HEK293 (cell line): Measurements from ENCODE around the gene PALM2AKAP2.

Experiments
- GLIS1 ChIP-seq: fragments of 450-650 bp; formaldehyde crosslinking; IDR thresholded peaks from 2 replicates; pipeline ENCODE4 v1.5.1; 2016; ENCODE audit warnings: missing biosample characterization, missing genetic modification characterization
- HIC1 ChIP-seq: fragments of 450-650 bp; formaldehyde crosslinking; IDR thresholded peaks from 2 replicates; pipeline ENCODE4 v1.5.1; 2016; ENCODE audit warnings: missing biosample characterization, missing genetic modification characterization
- KLF8 ChIP-seq: fragments of 450-650 bp; formaldehyde crosslinking; IDR thresholded peaks from 2 replicates; pipeline ENCODE4 v1.5.1; 2016; ENCODE audit warnings: missing biosample characterization, missing genetic modification characterization
- KLF9 ChIP-seq: fragments of 450-650 bp; formaldehyde crosslinking; IDR thresholded peaks from 2 replicates; pipeline ENCODE4 v1.5.1; 2016; ENCODE audit warnings: missing biosample characterization, missing genetic modification characterization, low read depth
- PATZ1 ChIP-seq: fragments of 450-650 bp; formaldehyde crosslinking; IDR thresholded peaks from 2 replicates; pipeline ENCODE4 v1.5.1; 2016; ENCODE audit warnings: missing biosample characterization, missing genetic modification characterization
- PRDM1 ChIP-seq: fragments of 450-650 bp; formaldehyde crosslinking; IDR thresholded peaks from 2 replicates; pipeline ENCODE4; 2016; ENCODE audit warnings: missing biosample characterization, missing genetic modification characterization
- PRDM10 ChIP-seq: fragments of 450-650 bp; formaldehyde crosslinking; IDR thresholded peaks from 2 replicates; pipeline ENCODE4 v1.5.1; 2016; ENCODE audit warnings: missing biosample characterization, missing genetic modification characterization
- SCRT2 ChIP-seq: fragments of 450-650 bp; formaldehyde crosslinking; IDR thresholded peaks from 2 replicates; pipeline ENCODE4 v1.5.1; 2016; ENCODE audit warnings: missing biosample characterization, missing genetic modification characterization
- SP3 ChIP-seq: fragments of 450-650 bp; formaldehyde crosslinking; IDR thresholded peaks from 2 replicates; pipeline ENCODE4 v1.5.1; 2016; ENCODE audit warnings: missing biosample characterization, missing genetic modification characterization
- ZBTB48 ChIP-seq: fragments of 450-650 bp; formaldehyde crosslinking; IDR thresholded peaks from 2 replicates; pipeline ENCODE4 v1.5.1; 2016; ENCODE audit warnings: missing biosample characterization, missing genetic modification characterization
- ZBTB7A ChIP-seq: fragments of 450-650 bp; formaldehyde crosslinking; IDR thresholded peaks from 2 replicates; pipeline ENCODE4 v1.5.1; 2016; ENCODE audit warnings: low read depth, missing biosample characterization, missing genetic modification characterization
- ZBTB8A ChIP-seq: fragments of 450-650 bp; formaldehyde crosslinking; IDR thresholded peaks from 2 replicates; pipeline ENCODE4 v1.5.1; 2016; ENCODE audit warnings: missing biosample characterization, missing genetic modification characterization
- ZNF114 ChIP-seq: fragments of 450-650 bp; formaldehyde crosslinking; IDR thresholded peaks from 2 replicates; pipeline ENCODE4 v1.5.0; 2017; ENCODE audit warnings: missing biosample characterization, missing genetic modification characterization
- ZNF202 ChIP-seq: fragments of 450-650 bp; formaldehyde crosslinking; IDR thresholded peaks from 2 replicates; pipeline ENCODE4 v1.5.1; 2016; ENCODE audit warnings: missing biosample characterization, missing genetic modification characterization, borderline replicate concordance
- ZNF221 ChIP-seq: fragments of 450-650 bp; formaldehyde crosslinking; IDR thresholded peaks from 2 replicates; pipeline ENCODE4 v1.5.1; 2017; ENCODE audit warnings: missing biosample characterization, missing genetic modification characterization, borderline replicate concordance
- ZNF335 ChIP-seq: fragments of 450-650 bp; formaldehyde crosslinking; conservative IDR thresholded peaks from 2 replicates; pipeline ENCODE4 v1.5.1; 2016; ENCODE audit warnings: missing biosample characterization, missing genetic modification characterization
- ZNF341 ChIP-seq: fragments of 450-650 bp; formaldehyde crosslinking; IDR thresholded peaks from 2 replicates; pipeline ENCODE4; 2016; ENCODE audit warnings: low read depth, missing biosample characterization, missing genetic modification characterization
- ZNF354C ChIP-seq: fragments of 450-650 bp; formaldehyde crosslinking; IDR thresholded peaks from 2 replicates; pipeline ENCODE4 v1.5.1; 2016; ENCODE audit warnings: missing biosample characterization, missing genetic modification characterization, low read depth, borderline replicate concordance
- ZNF398 ChIP-seq: fragments of 450-650 bp; formaldehyde crosslinking; IDR thresholded peaks from 2 replicates; pipeline ENCODE4 v1.5.1; 2017; ENCODE audit warnings: missing biosample characterization, missing genetic modification characterization
- ZNF416 ChIP-seq: fragments of 450-650 bp; formaldehyde crosslinking; IDR thresholded peaks from 2 replicates; pipeline ENCODE4 v1.5.1; 2016; ENCODE audit warnings: missing biosample characterization, missing genetic modification characterization
- ZNF510 ChIP-seq: fragments of 450-650 bp; formaldehyde crosslinking; IDR thresholded peaks from 2 replicates; pipeline ENCODE4 v1.5.1; 2018; ENCODE audit warnings: mild to moderate bottlenecking, missing genetic modification characterization, missing biosample characterization; ENCODE audit not compliant: insufficient replicate concordance
- ZNF514 ChIP-seq: fragments of 450-650 bp; formaldehyde crosslinking; IDR thresholded peaks from 2 replicates; pipeline ENCODE4 v1.5.1; 2016; ENCODE audit warnings: missing biosample characterization, missing genetic modification characterization
- ZNF521 ChIP-seq: fragments of 450-650 bp; formaldehyde crosslinking; IDR thresholded peaks from 2 replicates; pipeline ENCODE4 v1.5.1; 2017; ENCODE audit warnings: missing biosample characterization, mild to moderate bottlenecking, missing genetic modification characterization
- ZNF529 ChIP-seq: fragments of 450-650 bp; formaldehyde crosslinking; IDR thresholded peaks from 2 replicates; pipeline ENCODE4 v1.5.1; 2017; ENCODE audit warnings: missing genetic modification characterization, missing biosample characterization; ENCODE audit not compliant: insufficient replicate concordance
- ZNF548 ChIP-seq: fragments of 450-650 bp; formaldehyde crosslinking; IDR thresholded peaks from 2 replicates; pipeline ENCODE4 v1.5.1; 2016; ENCODE audit warnings: missing biosample characterization, missing genetic modification characterization
- ZNF555 ChIP-seq: fragments of 450-650 bp; formaldehyde crosslinking; conservative IDR thresholded peaks from 2 replicates; pipeline ENCODE4 v1.5.1; 2017; ENCODE audit warnings: missing biosample characterization, mild to moderate bottlenecking, missing genetic modification characterization, inconsistent platforms
- ZNF558 ChIP-seq: fragments of 450-650 bp; formaldehyde crosslinking; IDR thresholded peaks from 2 replicates; pipeline ENCODE4 v1.5.1; 2016; ENCODE audit warnings: missing biosample characterization, missing genetic modification characterization
- ZNF585B ChIP-seq: fragments of 450-650 bp; formaldehyde crosslinking; IDR thresholded peaks from 2 replicates; pipeline ENCODE4 v1.5.1; 2016; ENCODE audit warnings: missing biosample characterization, missing genetic modification characterization
- ZNF624 ChIP-seq: fragments of 450-650 bp; formaldehyde crosslinking; IDR thresholded peaks from 2 replicates; pipeline ENCODE4 v1.5.1; 2017; ENCODE audit warnings: missing biosample characterization, missing genetic modification characterization
- ZNF747 ChIP-seq: fragments of 450-650 bp; formaldehyde crosslinking; IDR thresholded peaks from 2 replicates; pipeline ENCODE4 v1.5.1; 2016; ENCODE audit warnings: missing biosample characterization, missing genetic modification characterization
- ZNF776 ChIP-seq: fragments of 450-650 bp; formaldehyde crosslinking; IDR thresholded peaks from 2 replicates; pipeline ENCODE4 v1.5.0; 2017; ENCODE audit warnings: missing biosample characterization, missing genetic modification characterization, borderline replicate concordance
- ZNF830 ChIP-seq: fragments of 450-650 bp; IDR thresholded peaks from 2 replicates; pipeline ENCODE4 v1.5.0; 2018; ENCODE audit warnings: missing biosample characterization, missing genetic modification characterization, low read depth, mild to moderate bottlenecking, moderate library complexity
- ZNF843 ChIP-seq: fragments of 450-650 bp; formaldehyde crosslinking; IDR thresholded peaks from 2 replicates; pipeline ENCODE4 v1.5.1; 2016; ENCODE audit warnings: missing biosample characterization, missing genetic modification characterization

Gene PALM2AKAP2

GRCh38 chr9:109816490-109816889 lies 36.5 kb downstream of the PALM2AKAP2 start (continued):
- TF ChIP-seq ZNF510 (tag by site-specific recombination) (no peak), ZNF555 (tag by site-specific recombination) (no peak), ZBTB8A (tag by site-specific recombination) (no peak), PRDM10 (tag by site-specific recombination) (peak; percentile 74), ZNF830 (tag by site-specific recombination) (no peak), SCRT2 (tag by site-specific recombination) (no peak), ZNF776 (tag by site-specific recombination) (no peak), ZNF529 (tag by site-specific recombination) (no peak), ZNF341 (tag by site-specific recombination) (no peak), ZNF114 (tag by site-specific recombination) (no peak), HIC1 (tag by site-specific recombination) (peak; percentile 91), ZNF624 (tag by site-specific recombination) (no peak), SP3 (tag by site-specific recombination) (peak; percentile 55), PRDM1 (tag by site-specific recombination) (peak; percentile 68), ZNF558 (peak; percentile 82), ZNF585B (tag by site-specific recombination) (no peak), ZNF335 (tag by site-specific recombination) (no peak; the same call in 1 of the 2 replicates), ZBTB7A (no peak), ZNF521 (tag by site-specific recombination) (no peak), ZBTB48 (tag by site-specific recombination) (0 out of 2 replicates have a peak, but pooled peaks have one; percentile 36), ZNF398 (peak; percentile 59), ZNF747 (tag by site-specific recombination) (no peak), ZNF514 (tag by site-specific recombination) (no peak), GLIS1 (tag by site-specific recombination) (peak; percentile 42), KLF8 (tag by site-specific recombination) (peak; percentile 72), ZNF416 (tag by site-specific recombination) (no peak), KLF9 (tag by site-specific recombination) (no peak), ZNF202 (tag by site-specific recombination) (no peak), ZNF221 (no peak), ZNF843 (tag by site-specific recombination) (peak; percentile 76), ZNF548 (tag by site-specific recombination) (no peak), ZNF354C (tag by site-specific recombination) (no peak), PATZ1 (peak; percentile 63)
